Embryonic facial prominence (tissue), 1 donor: ENCODE measurements around the gene TTC13.

Experiments used
- DNase-seq: peaks from one replicate; pipeline ENCODE4 v3.0.0-alpha.2; 2016; ENCODE audit errors: extremely low spot score

TTC13 gene

DNA sequence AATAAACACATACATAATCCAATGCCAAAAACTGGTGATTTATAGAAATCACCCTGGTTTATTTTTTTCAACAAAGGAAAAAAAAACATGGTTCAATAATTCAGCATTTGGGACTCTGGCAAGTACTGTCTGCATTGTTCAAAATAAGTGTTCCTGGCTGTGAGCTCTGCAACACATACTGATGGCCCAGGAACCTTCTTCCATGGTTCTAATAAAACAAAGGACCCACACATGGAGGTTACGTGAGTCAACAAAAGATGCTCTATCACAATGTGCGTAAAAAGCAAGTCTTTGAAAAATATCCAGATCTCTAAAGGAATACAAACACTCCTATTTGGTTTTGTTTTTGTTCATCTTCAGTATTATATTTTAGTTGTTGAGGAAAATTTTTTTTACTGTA, 72.4 kb downstream of the TTC13 start:
- DNase-seq, result no peak

DNA sequence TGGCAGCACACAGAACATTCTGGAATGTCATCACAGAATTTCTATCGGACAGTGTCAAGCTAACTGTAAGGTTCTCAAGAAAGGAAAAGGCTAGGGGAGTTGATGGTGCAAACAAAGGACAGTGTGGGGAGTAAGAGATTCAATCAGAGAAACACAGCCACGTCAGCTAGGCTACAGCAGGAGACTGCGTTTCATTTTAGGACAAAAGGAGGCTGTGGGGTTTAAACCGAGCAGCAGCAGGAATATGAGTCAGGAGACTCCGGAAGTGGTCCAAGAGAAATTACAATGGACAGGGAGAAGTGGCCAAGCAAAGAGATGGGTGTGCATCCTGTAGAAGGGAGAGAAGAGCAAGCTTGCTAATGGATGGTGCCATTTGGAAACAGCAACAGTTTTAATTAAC, 72.9 kb downstream of the TTC13 start:
- DNase-seq, result no peak

DNA sequence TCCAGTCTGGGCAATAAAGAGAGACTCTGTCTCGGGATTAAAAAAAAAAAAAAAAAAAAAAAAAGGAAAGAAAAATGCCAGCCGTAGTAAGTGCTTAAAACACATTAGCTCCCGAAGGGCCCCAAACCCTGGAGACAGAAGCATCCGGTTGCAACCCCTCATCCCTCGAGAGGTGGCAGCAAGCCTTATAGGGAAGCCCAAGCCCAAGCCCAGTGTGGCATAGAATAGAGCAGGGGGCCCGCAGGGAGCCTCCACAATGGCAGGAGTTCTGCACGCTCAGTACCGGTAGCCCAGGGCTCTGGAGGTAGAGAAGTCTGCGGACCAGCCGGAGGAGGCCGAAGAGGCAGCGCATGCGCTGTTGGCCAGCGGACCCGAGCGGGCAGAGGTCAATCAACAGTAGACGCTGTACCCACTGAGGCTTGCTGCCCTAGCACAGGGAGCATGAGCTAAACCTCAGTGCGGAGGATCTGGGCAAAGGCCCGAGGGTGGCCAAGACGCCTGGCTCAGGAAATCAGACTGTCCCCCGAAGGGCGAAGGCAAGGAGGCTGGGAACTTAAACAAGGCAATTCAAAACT, 76.2 kb downstream of the TTC13 start:
- no peak for DNase-seq

DNA sequence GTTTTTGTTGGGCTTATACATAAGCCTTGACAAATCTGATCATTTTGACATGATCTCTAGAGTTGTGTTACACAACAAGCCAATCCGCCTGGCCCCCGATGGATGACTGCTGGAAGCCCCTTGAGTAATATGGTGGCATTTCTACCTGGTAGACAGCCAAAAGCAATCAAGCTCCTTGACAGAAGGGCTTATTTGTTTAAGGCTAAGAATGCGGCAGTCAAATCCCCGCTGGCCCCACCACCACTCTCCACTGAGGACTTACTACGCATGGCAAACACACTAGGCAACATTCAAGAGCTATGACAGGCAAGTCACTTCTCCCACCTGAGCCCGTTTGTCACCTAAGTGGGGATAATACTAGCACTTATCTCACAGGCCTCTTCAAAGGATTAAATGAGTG, 77.0 kb downstream of the TTC13 start:
- DNase-seq, result no peak

- DNase-seq, result no peak
These were observed 77.7 kb downstream of the TTC13 start for GRCh38 chr1:230900984-230901383.

- DNase-seq, result no peak
These were observed 78.8 kb downstream of the TTC13 start for GRCh38 chr1:230899841-230900251.

GRCh38 chr1:230898748-230899147, 79.9 kb downstream of the TTC13 start:
- no peak for DNase-seq

GRCh38 chr1:230898144-230898543, 80.5 kb downstream of the TTC13 start:
- DNase-seq, result no peak

GRCh38 chr1:230896779-230897178, 81.9 kb downstream of the TTC13 start:
- DNase-seq, result no peak

DNA sequence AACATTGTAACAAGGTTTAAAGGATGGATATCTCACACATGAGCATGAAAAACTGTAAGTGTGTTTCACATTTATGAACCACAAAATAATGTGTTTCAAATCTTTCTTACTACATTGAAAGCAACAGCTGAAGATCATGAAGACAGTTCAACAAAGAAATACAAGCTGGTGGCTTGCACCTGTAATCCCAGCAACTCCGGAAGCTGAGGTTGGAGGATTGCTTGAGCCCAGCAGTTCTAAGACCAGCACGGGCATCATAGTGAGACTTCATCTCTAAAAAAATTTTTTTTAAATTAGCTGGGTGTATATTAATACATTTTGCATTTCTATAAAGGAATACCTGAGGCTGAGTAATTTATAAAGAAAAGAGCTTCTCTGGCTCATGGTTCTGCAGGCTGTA, 83.2 kb downstream of the TTC13 start:
- no peak for DNase-seq

GRCh38 chr1:230894664-230895063, 84.0 kb downstream of the TTC13 start:
- no peak for DNase-seq

DNA sequence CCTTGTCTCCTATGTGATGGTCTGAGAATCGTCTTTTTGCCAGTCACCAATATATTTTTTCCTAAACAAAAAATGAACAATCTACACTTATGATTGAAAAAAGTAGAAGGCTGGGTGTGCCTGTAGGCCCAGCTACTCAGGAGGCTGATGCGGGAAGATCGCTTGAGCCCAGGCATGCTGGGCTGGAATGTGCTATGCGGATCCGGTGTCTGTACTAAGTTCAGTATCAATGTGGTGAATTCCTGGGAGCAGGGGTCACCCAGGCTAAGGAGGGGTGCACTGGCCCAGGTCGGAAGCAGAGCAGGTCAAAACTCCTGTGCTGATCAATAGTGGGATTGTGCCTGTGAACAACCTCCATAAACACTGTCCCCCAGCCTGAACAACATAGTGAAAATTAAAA, 84.6 kb downstream of the TTC13 start:
- DNase-seq, result no peak

DNA sequence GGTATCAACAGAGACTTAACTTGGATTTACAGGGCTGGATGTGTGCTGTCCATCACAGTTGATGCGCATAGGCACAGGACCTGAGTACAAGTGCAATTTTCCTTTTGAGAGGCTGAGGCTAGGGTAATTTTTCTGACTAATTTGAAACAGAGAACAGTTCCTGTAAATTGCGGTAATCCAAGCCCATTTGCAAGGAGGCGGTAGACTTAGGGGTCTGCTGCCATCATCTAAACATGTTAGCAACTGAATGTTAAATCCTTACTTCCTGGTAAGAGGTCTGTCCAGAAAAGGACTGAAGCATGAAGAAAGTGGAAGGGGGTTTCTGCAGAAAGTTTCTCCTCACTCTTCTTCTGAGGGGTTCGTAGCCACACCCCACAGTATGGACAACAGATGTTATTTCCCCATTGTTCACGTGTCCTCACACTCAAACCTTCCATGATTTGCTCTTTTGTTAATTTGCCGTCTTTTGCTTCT, 86.6 kb downstream of the TTC13 start:
- DNase-seq, result no peak

DNA sequence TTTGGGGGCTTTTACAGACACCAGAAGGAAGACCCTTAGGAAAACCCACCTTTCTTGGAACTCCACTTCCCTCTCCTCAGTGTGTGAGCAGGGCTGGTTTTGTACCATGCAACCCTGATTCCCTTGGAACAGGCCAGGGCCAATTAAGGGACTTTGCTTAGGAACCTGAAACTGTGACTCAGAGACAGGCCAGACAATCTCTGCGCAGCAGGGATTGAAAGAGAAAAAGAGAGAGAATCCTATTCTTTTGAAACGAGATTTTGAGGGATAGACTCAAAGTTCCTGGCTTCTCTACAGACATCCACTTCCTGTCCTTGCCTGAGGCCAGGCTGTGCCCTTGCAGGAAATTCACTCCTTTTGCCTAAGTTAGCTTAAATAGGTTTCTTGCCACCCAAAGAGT, 87.2 kb downstream of the TTC13 start:
- no peak for DNase-seq

DNA sequence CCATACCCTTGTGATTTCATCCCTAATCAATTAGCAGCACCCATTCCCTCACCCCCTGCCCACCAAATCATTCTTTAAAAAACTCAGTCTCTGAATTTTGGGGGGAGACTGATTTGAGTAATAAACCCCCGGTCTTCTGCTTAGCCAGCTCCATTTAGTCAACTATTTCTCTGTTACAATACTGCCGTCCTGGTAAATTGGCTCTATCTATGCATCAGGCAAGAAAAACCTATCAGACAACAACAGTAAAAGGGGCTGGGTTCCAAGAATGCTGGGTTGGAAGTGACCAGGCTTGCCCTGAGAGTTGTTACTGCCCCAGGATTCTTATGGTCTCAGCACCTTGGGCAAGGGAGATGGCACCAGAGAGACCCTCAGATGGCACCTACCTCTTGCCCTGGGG, 94.0 kb downstream of the TTC13 start:
- DNase-seq, result no peak

- no peak for DNase-seq
These were observed 94.7 kb downstream of the TTC13 start for GRCh38 chr1:230883967-230884366.

- no peak for DNase-seq
These were observed 98.9 kb downstream of the TTC13 start for GRCh38 chr1:230879778-230880177.

- peak; percentile 47 for DNase-seq
These were observed 100.1 kb downstream of the TTC13 start for GRCh38 chr1:230878591-230878990.

- no peak for DNase-seq
These were observed 100.6 kb downstream of the TTC13 start for GRCh38 chr1:230877924-230878590.

DNA sequence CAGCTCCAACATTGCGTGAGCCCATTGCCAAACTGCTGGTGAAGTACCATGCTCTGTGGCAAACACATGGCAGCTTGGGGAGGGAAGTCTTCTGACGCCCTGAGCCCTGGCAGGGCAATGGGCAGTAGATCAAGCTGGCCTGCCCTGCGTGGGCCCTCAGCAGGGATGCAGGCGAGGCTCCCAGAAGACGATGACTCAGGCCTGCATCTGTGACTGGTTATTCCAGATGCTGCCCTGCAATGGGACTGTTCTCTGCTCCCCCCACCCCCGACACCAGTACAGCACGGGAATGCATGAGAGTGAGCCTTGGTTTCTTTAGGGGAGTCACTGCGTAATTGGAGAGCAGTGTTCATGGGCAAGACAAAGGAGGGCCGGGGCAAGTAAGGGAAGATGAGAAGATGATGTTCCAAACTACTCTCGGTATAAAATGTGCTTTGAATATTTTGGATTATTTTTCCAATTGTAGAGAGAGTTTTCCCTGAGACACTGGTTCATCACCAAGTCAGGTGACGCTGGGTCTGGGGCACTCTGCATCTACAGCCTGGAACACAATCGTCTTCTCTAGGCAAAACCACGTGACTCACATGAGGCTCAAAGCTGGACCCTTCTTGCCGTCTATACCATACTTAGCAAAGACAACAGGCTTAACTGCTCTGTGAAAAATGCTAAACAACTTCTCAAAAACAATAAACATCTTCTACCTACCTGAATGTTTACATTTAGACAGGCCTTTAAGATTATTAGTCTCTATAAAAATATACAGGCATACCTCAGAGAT, 101.3 kb downstream of the TTC13 start:
- DNase-seq, result no peak

- DNase-seq, result no peak
These were observed 102.0 kb downstream of the TTC13 start for GRCh38 chr1:230876660-230877059.

DNA sequence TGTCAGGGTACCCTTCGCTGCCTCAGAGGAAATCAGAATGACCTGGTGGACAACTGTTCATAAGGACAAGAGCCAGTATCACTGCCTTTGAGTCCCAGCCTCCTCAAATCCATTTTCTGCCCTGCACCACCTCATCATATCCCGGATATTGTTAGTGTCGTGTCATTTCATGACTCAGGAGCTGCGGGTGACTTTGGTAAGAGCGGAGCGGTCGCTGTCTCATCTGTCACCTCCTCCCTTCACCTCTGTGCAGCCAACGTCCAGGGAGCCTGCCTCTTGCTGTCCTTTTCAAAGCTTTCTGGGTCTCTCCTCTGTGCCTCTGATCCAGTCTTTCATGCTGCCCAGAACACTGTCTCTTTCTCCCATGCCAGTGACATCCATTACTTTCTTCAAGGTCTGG, 103.3 kb downstream of the TTC13 start:
- no peak for DNase-seq

- no peak for DNase-seq
These were observed 107.7 kb downstream of the TTC13 start for GRCh38 chr1:230870916-230871315.
